Right lobe of liver (tissue), 6 donors: ENCODE data around the gene CPPED1. TPM values are rescaled to one million over a fixed set of nuclear protein-coding genes. Genes with fewer than 3 reads are reported as not detected.
A peak's percentile ranks its signal among the peaks of the same experiment; 100 is the strongest.

Experiments
- ATAC-seq, 4 donors: fragments of 200-7000 bp; cut with Tn5 transposase; one replicate each; pipeline ENCODE4 v1.9.1; 2020; ENCODE audit warnings: mild to moderate bottlenecking in 4 of 4, moderate library complexity in 4 of 4
- DNase-seq, 3 donors: peaks; one replicate each; pipeline ENCODE4 v3.0.0-alpha.2; 2020
- H3K27ac ChIP-seq, 3 donors: fragments of 200-600 bp; one replicate each; pipeline ENCODE4 v1.8.0; 2022
- H3K27me3 ChIP-seq, 2 donors: fragments of 200-600 bp; one replicate each; pipeline ENCODE4 v1.8.0; 2022
- H3K36me3 ChIP-seq, 4 donors: fragments of 200-600 bp; sonication (generic) in 1 of 4; one replicate each; pipeline versions ENCODE4 v1.5.1 to v1.8.0; 2017 to 2022; ENCODE audit warnings: control low read depth in 1 of 4
- H3K4me1 ChIP-seq, 4 donors: fragments of 200-600 bp; sonication (generic) in 1 of 4; one replicate each; pipeline versions ENCODE4 v1.5.1 to v1.8.0; 2017 to 2022; ENCODE audit warnings: control low read depth in 1 of 4
- H3K4me3 ChIP-seq, 3 donors: fragments of 200-600 bp; one replicate each; pipeline ENCODE4 v1.8.0; 2022
- H3K9me3 ChIP-seq, 4 donors: fragments of 200-600 bp; sonication (generic) in 1 of 4; one replicate each; pipeline versions ENCODE4 v1.5.1 to v1.8.0; 2017 to 2022; ENCODE audit warnings: control low read depth in 1 of 4
- POLR2A ChIP-seq: fragments of 450-650 bp; IDR thresholded peaks from one replicate; pipeline ENCODE4 v1.6.1; 2017; ENCODE audit warnings: antibody characterized with exemption, mild to moderate bottlenecking
- WGBS: methylation state at CpG from one replicate; pipeline ENCODE4 v1.1.6; 2018; ENCODE audit warnings: low coverage, low lambda C conversion rate; ENCODE audit not compliant: insufficient coverage; ENCODE audit errors: missing lambda C conversion rate; 5-methylcytosine and 5-hydroxymethylcytosine counted together
- intact Hi-C, 2 donors: fragments of 100-400 bp; cut with DNase I; formaldehyde crosslinking; loops; one replicate each; pipeline versions ENCODE4 v1.11.2 to v1.14.1; 2022
- total RNA-seq, 6 experiments: library from RNA; depleted of rRNA in 2 of 6; stranded (reverse); fragments of >200 nt in 2 of 6; fragmentation: NEBNext Ultra II Directional in 3 of 6; extraction: Animal tissue kit (Norgen Biotek cat#: 25700) in 3 of 6; gene quantifications; one replicate each; pipeline versions ENCODE4 v1.1.0 to v1.2.4, GENCODE V29; 2016 to 2023
- TF ChIP-seq, protein P1 (sequence below), 4 donors: fragments of 200-600 bp in 3 of 4; fragments of 450-650 bp in 1 of 4; IDR thresholded peaks; one replicate each; pipeline versions ENCODE4 v1.5.1 to v1.8.0; 2016 to 2022; ENCODE audit warnings: antibody characterized with exemption in 4 of 4, mild to moderate bottlenecking in 2 of 4
- donor health status: DM: no; HTN: yes; CAD: no.
- donor health status: DM: no; HTN: no; CAD: no.
- donor health status: DM: no; HTN: no; CAD: no.
- donor health status: DM: no; HTN: yes; CAD: no.
- donor health status: DM: no; HTN: yes; CAD: no.

Gene CPPED1
- total RNA-seq, 6 experiments from 2014 or later = 24.0 to 41.6 (median 31.0) TPM

DNA sequence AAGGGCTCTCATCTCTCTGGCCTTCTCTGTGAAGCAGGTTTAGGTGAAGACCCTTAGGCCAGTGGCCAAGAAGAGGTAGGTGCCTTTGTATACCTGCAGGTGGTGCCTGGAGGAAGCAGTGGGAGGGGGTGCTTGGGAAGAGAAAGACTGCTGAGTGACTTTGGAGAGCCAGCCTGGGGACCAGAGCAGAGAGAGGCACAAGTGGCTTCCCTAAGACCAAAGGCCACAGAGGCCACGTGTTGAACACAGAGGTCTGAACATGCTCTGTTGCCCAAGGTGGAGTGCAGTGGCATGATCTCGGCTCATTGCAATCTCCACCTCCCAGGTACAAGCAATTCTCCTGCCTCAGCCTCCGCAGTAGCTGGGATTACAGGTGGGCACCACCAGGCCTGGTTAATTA lies 103.5 kb downstream of the CPPED1 start:
- H3K27ac ChIP-seq = no peak overlapping the region
- TF ChIP-seq, protein P1, sequence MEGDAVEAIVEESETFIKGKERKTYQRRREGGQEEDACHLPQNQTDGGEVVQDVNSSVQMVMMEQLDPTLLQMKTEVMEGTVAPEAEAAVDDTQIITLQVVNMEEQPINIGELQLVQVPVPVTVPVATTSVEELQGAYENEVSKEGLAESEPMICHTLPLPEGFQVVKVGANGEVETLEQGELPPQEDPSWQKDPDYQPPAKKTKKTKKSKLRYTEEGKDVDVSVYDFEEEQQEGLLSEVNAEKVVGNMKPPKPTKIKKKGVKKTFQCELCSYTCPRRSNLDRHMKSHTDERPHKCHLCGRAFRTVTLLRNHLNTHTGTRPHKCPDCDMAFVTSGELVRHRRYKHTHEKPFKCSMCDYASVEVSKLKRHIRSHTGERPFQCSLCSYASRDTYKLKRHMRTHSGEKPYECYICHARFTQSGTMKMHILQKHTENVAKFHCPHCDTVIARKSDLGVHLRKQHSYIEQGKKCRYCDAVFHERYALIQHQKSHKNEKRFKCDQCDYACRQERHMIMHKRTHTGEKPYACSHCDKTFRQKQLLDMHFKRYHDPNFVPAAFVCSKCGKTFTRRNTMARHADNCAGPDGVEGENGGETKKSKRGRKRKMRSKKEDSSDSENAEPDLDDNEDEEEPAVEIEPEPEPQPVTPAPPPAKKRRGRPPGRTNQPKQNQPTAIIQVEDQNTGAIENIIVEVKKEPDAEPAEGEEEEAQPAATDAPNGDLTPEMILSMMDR (IDR thresholded peaks at IDR 0.05) = no peak
- no peak for TF ChIP-seq POLR2A
- no CpG with 5 or more reads among the region's 3 CpGs for WGBS
- ATAC-seq (no peak), DNase-seq (peak in 2 of 3 donors; percentile 23 to 28)
- H3K4me1 ChIP-seq = no peaks in the 10 kb centered on the region
- no peaks in the 10 kb centered on the region for H3K36me3 ChIP-seq
- H3K27me3 ChIP-seq = no peaks in the 10 kb centered on the region
- no peaks in the 10 kb centered on the region for H3K9me3 ChIP-seq
- H3K4me3 ChIP-seq = no peak overlapping the region
- intact Hi-C loops = no loop called here

- TF ChIP-seq, protein P1 (IDR thresholded peaks at IDR 0.05) = no peak
- no peak for TF ChIP-seq POLR2A
- DNase-seq (no peak), ATAC-seq (no peak)
- WGBS = 69% methylated on average over 7 of the region's 7 CpGs
- Histone ChIP-seq H3K27me3 (no peaks in the 10 kb centered on the region), H3K9me3 (no peaks in the 10 kb centered on the region), H3K4me3 (no peak overlapping the region), H3K27ac (no peak overlapping the region), H3K36me3 (no peaks in the 10 kb centered on the region), H3K4me1 (no peaks in the 10 kb centered on the region)
- intact Hi-C loops = no loop called here
These were observed 104.5 kb downstream of the CPPED1 start for GRCh38 chr16:12699161-12699560.

- H3K27ac ChIP-seq = no peak overlapping the region
- intact Hi-C loops = no loop called here
- H3K36me3 ChIP-seq = no peaks in the 10 kb centered on the region
- H3K27me3 ChIP-seq = no peaks in the 10 kb centered on the region
- H3K4me1 ChIP-seq = no peaks in the 10 kb centered on the region
- TF ChIP-seq, protein P1 (IDR thresholded peaks at IDR 0.05) = no peak
- TF ChIP-seq POLR2A = no peak
- H3K4me3 ChIP-seq = no peak overlapping the region
- H3K9me3 ChIP-seq = no peaks in the 10 kb centered on the region
- no peak for ATAC-seq
- DNase-seq = peak in 1 of 3 donors; percentile 7
- WGBS = 98% methylated on average over 4 of the region's 5 CpGs
These were observed 106.2 kb downstream of the CPPED1 start for GRCh38 chr16:12697437-12697836.

GRCh38 chr16:12695454-12695853 lies 108.2 kb downstream of the CPPED1 start:
- Histone ChIP-seq H3K36me3 (no peaks in the 10 kb centered on the region), H3K4me3 (no peak overlapping the region), H3K4me1 (no peaks in the 10 kb centered on the region), H3K27ac (no peak overlapping the region), H3K27me3 (no peaks in the 10 kb centered on the region), H3K9me3 (no peaks in the 10 kb centered on the region)
- DNase-seq (peak in 1 of 3 donors; percentile 49), ATAC-seq (peak; percentile 66 to 92 (median 78))
- intact Hi-C loops = no loop called here
- TF ChIP-seq, protein P1 (IDR thresholded peaks at IDR 0.05) = no peak
- no peak for TF ChIP-seq POLR2A
- WGBS = 87% methylated on average over 5 of the region's 5 CpGs

GRCh38 chr16:12690024-12690423 lies 113.7 kb downstream of the CPPED1 start:
- intact Hi-C loops = no loop called here
- DNase-seq (peak in 1 of 3 donors; percentile 18), ATAC-seq (no peak)
- TF ChIP-seq, protein P1 (IDR thresholded peaks at IDR 0.05) = no peak
- Histone ChIP-seq H3K27me3 (no peaks in the 10 kb centered on the region), H3K27ac (no peak overlapping the region), H3K9me3 (no peaks in the 10 kb centered on the region), H3K4me1 (no peaks in the 10 kb centered on the region), H3K36me3 (no peaks in the 10 kb centered on the region), H3K4me3 (no peak overlapping the region)
- 86% methylated on average over 5 of the region's 5 CpGs for WGBS
